DOHH2 (cell line): ENCODE results near the gene STK32B.

Experiments
- EZH2phosphoT487 ChIP-seq: fragments of 200-600 bp; sonication (generic); IDR thresholded peaks from 2 replicates; pipeline ENCODE4 v1.6.1; 2017; ENCODE audit warnings: borderline replicate concordance, mild to moderate bottlenecking, antibody characterized with exemption, low read length, moderate library complexity, mixed read lengths
- TF ChIP-seq, protein P1 (sequence below): fragments of 200-600 bp; sonication (generic); IDR thresholded peaks from one replicate; pipeline ENCODE4 v1.5.1; 2014; ENCODE audit warnings: antibody characterized with exemption, mild to moderate bottlenecking, low read depth, low read length; ENCODE audit not compliant: poor library complexity, severe bottlenecking

DNA sequence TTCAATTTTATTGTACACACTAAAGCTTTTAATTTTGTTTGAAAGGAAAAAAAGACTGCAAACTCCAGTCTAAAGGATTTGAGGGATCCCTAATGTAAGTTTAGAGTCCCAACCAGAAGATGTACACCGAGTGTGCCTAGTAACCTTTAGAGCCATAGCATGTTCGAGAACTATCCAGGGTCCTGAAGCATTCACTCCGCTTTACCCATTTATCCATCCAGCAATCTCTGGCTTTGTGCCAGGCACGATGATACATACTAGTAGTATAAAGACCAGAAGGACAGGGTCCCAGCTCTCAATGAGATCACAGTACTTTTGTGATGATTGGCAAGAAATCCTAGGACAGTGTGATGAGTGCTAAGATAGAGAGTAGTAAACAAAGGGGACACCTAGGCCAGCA is 168.7 kb downstream of the STK32B start:
- TF ChIP-seq, protein P1, sequence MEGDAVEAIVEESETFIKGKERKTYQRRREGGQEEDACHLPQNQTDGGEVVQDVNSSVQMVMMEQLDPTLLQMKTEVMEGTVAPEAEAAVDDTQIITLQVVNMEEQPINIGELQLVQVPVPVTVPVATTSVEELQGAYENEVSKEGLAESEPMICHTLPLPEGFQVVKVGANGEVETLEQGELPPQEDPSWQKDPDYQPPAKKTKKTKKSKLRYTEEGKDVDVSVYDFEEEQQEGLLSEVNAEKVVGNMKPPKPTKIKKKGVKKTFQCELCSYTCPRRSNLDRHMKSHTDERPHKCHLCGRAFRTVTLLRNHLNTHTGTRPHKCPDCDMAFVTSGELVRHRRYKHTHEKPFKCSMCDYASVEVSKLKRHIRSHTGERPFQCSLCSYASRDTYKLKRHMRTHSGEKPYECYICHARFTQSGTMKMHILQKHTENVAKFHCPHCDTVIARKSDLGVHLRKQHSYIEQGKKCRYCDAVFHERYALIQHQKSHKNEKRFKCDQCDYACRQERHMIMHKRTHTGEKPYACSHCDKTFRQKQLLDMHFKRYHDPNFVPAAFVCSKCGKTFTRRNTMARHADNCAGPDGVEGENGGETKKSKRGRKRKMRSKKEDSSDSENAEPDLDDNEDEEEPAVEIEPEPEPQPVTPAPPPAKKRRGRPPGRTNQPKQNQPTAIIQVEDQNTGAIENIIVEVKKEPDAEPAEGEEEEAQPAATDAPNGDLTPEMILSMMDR: no peak
- TF ChIP-seq EZH2phosphoT487: no peak
